ENCODE data around the gene GHRH. TPM values are rescaled to one million over a fixed set of nuclear protein-coding genes. Genes with fewer than 3 reads are reported as not detected.

GHRH gene
- total RNA-seq: not detected

- DNase-seq: no peak
Measured at GRCh38 chr20:37261714-37262113, at the start of gene GHRH. TSS of gene GHRH (minus strand) at chr20:37261814. CDS start at chr20:37256889, 4,925 bp downstream.

GRCh38 chr20:37310951-37311350 lies 49.3 kb upstream of the GHRH start:
- DNase-seq: no peak

DNA sequence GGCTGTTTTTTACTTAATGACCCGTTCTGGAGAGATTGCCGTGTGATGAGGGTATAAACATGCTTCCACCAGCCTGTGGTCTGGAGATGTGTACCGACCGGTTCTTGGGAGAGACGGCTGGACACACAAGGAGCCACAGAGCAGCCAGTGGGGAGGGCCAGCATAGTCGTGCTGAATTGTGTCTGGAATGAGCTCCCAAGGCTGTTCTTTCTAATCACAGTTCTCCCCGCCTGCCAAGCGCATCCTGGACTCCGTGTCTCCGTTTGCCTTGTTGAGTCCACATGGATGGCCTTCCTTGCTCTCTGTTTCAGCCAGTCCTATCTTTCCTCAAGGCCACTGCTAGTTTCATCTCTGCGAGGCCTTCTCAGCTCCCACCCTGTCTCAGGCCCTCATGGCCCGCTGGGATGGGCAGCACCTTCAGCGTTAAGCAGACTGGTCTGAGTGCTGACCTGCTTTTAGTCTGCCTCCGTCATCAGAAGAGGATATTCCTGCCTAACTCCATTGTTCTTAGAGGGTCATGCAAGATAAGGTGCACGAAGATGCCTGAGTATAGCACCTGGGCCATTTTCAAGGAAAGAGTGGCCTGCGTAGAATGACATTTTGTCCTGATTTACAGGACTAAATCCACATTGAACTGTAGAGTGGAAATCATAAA lies 48.4 kb upstream of the GHRH start:
- DNase-seq: no peak

GRCh38 chr20:37309290-37309689 lies 47.7 kb upstream of the GHRH start:
- no peak for DNase-seq

DNA sequence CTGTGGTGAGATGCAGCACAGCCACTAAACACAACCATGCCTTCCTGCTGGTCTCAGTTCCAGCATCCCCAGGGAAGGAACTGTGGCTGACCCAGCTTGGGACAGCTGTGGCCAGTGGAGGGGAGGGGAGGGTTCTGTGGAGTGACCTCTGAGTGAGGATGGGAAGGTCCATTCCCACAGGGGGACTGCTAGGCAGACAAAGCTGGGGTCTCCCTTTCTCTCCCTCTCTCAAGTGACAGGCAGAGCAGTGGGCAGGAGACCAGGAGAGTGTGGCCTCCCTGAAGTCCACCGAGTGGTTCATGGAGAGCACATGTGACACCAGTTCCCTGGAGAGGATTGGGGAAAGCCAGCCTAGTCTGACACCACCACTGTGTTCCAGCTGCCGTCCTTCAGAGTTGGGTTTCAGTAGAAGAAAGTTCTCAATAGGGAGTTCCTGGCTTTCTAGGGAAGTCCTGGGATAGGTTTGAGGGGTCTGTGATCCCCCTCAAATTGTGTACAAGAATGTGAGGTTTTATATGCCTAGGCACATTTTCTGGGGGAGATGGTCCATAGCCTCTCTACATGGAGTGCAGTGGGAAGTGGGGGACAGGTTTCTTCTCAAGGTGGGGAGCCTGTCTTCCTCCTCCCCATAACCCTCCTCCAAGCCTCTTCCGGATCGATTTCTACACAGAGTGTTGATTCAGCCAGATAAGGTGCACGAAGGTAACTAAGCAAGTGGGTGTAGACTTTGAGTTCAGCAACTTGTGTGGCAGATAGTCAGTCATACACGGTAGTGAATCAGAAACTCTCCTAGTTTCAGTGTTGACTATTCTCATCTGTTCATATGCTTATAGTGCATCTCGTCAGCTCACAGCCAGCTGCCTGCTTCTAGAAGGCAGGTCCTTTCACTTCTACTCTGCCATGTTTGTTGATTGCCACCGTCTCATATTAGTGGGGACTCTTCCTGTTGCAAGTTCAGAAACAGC lies 46.8 kb upstream of the GHRH start:
- no peak for DNase-seq

DNA sequence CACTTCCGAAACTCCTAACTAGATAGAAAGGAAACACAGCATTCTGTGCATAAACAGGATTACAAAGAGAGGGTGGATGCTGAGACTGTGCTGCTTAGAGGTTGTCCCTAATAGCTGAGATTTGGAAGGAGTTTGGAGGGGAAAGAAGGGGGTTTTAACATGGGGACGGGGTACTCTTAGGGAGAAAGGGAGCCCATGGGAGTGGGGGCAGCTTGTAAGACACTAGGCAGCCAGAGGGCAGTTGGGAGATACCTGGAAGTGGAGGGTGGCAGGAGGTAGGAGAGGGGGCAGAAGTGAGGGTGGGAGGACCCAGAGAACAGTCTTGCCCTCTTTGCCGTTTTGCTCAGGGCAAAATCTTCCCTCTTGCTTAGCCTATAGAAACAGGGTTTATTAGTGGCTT lies 44.2 kb upstream of the GHRH start:
- no peak for DNase-seq

- DNase-seq: no peak
Measured at GRCh38 chr20:37305079-37305478, 43.5 kb upstream of the GHRH start.

DNA sequence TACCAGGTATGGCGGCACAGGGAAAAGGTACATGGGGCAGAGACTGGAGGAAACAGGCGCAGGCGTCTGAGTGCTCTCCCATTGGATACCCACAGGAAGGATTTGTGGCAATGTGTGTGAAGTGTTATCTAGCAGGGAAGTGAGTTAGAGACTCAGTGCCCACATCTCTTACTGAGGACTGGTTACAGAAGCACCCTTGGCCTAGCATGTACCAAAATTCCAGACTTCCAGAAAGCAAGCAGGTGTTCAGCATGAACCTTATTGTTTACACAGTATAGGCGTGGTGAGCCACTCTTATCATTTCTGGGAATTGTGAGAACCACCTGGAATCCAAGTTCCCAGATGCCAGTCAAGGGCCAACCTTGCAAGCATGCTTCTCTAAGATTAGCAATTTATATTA lies 42.0 kb upstream of the GHRH start:
- DNase-seq: no peak

- DNase-seq: no peak
Measured at GRCh38 chr20:37302981-37303380, 41.4 kb upstream of the GHRH start.

DNA sequence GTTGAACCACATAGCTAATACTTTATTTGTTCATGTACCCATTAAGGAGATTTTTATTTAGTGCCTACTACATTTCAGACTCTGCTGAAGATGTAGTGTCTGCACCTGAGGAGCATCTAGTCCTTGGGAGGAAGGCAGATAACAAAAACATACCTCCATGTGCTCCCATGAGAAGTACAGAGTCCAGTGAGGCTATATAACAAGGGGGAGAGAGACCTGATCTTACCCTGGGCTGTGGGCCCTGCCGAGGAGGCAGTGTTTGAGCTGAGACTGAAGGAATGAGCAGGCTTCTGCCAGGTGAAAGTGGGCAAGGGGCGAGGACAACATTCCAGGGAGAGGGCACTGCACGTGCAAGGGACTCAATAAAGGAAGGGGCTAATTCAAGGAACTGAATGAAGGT lies 39.9 kb upstream of the GHRH start:
- no peak for DNase-seq

DNA sequence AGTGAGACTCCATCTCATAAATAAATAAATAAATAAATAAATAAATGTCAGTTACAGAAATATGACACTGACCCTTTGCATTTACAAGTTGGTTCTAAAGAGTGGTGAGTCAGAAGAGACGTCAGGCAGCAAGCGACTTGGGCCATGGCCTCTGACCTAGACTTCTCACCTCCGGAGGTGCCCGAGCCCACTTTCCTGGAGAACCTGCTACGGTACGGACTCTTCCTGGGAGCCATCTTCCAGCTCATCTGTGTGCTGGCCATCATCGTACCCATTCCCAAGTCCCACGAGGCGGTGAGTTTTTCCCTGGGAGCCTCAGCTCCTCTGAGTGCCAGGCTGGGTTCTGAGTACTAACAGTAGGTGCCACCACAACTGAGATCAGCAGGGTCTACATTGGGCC lies 39.5 kb upstream of the GHRH start:
- DNase-seq: no peak

DNA sequence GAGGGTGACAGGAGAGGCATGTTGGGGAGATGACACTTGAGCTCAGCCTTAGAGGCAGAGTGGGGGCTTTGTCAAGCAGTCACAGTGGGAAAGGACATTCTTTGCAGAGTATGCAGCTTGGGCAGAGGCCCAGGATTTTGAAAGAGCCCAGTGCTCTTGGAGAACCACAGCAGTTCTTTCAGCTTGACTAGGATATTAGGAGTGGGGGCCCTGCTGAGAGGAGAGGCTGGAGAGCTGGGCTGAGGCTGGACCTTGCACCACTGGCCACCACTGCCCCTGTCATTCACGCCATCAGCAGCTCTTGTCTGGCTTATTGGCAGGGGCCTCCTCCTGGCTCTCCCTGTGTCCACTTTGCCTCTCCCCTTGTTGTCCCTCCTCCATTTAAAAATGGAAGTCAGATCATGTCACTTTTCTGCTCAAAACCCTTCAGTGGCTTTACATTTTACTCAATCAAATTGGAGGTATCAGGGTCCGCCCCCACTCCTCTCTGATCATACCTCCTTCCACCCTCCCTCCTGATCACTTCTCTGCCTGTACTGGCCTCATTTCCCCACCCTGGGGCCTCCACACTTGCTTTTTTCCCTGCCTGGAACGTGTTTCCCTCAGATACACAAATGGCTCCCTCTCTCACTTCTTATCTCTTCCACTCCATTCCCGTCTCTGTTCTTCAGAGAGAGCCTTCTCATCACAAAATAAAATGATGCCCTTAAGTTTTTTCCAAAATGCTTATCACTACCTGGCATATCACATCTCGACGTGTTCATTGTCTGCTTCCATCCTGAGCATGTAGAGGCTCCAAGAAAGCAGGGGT lies 38.3 kb upstream of the GHRH start:
- DNase-seq: no peak

- DNase-seq: no peak
Measured at GRCh38 chr20:37298190-37298939, 36.8 kb upstream of the GHRH start.

GRCh38 chr20:37297066-37297736 lies 35.6 kb upstream of the GHRH start:
- no peak for DNase-seq

- no peak for DNase-seq
Measured at GRCh38 chr20:37296371-37296770, 34.8 kb upstream of the GHRH start.

- no peak for DNase-seq
Measured at GRCh38 chr20:37295595-37295994, 34.0 kb upstream of the GHRH start.

DNA sequence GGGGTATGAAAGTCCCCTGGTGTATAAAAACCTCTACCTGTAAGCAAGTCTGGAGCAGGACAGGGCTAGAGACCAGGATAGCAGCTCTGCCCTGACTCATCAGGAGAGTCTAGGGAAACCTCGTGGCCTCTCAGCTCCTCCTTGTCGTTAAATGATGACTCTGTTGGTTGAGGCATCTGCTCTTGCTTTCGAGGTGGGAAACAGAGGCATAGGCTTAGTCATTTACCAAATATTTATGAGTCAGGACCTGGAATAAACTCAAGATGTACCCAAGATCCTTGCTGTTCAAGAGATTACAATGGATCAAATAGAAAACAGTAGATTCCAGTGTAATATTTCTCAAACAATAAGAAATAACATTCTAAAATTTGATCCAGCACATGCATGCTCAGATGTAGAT lies 33.4 kb upstream of the GHRH start:
- no peak for DNase-seq

- DNase-seq: no peak
Measured at GRCh38 chr20:37294262-37294981, 32.8 kb upstream of the GHRH start.

DNA sequence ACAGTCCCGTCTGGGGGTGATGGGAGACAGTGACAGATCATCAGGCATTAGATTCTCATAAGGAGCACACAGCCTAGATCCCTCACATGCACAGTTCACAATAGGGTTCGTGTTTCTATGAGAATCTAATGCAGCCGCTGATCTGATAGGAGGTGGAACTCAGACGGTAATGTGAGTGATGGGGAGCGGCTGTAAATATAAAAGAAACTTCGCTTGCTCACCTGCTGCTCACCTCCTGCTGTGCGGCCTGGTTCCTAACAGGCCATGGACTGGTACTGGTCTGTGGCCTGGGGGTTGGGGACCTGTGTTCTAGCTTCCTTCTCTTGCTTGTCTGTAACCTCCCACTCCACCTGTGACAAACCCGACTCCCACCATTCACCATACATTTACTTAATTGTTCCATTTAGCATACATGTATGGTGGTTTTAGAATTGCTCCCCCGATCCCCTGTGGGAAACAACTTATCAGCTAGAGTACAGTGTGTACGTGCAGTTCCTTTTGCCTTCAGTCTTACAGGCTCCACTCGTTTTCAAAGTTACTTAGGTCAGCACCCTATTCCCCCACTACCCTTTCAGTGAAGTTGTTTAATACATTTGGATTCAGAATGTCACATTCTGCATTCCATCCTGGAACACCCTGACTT lies 31.8 kb upstream of the GHRH start:
- no peak for DNase-seq

- DNase-seq: no peak
Measured at GRCh38 chr20:37291724-37292126, 30.1 kb upstream of the GHRH start.
